Measurements from ENCODE around the gene RPS27.

GRCh38 chr1:153987621-153988020 lies 2.9 kb upstream of the RPS27 start:
- no peak for TF ChIP-seq CTCF (conservative IDR thresholded peaks at IDR 0.05; ENCODE audit: low read depth in 2 of 2)
- no peak for TF ChIP-seq STAT1 (IDR thresholded peaks at IDR 0.05; ENCODE audit: unreplicated experiment)
- no peak for TF ChIP-seq REST (IDR thresholded peaks at IDR 0.05; ENCODE audit: unreplicated experiment)
- TF ChIP-seq EZH2phosphoT487 (IDR thresholded peaks at IDR 0.05; ENCODE audit: unreplicated experiment), result no peak
- TF ChIP-seq ETS1 (IDR thresholded peaks at IDR 0.05), result no peak
- TF ChIP-seq ZNF462 (CRISPR knock-in tag; IDR thresholded peaks at IDR 0.05), result no peak
- TF ChIP-seq EZH2 (IDR thresholded peaks at IDR 0.05; ENCODE audit: low read depth, unreplicated experiment), result no peak
- TF ChIP-seq JUNB (IDR thresholded peaks at IDR 0.05; ENCODE audit: unreplicated experiment), result no peak
